K562 (cell line): ENCODE data around the gene PHTF1. TPM values are rescaled to one million over a fixed set of nuclear protein-coding genes. Genes with fewer than 3 reads are reported as not detected.
A peak's percentile ranks its signal among the peaks of the same experiment; 100 is the strongest.

Experiments used
- BRCA1 ChIP-seq, 2 experiments: fragments of 450-650 bp in 1 of 2; sonication (generic) in 1 of 2; formaldehyde crosslinking in 1 of 2; IDR thresholded peaks; 2 replicates each; pipeline versions ENCODE4 v1.5.0 to v1.6.1; 2017 to 2020; ENCODE audit warnings: mild to moderate bottlenecking in 1 of 2, missing genetic modification reagents in 1 of 2
- CREBBP ChIP-seq: IDR thresholded peaks from one replicate; pipeline ENCODE4 v1.6.1; 2012; ENCODE audit warnings: low read depth, mild to moderate bottlenecking, control low read depth, inconsistent platforms, low read length
- ELK3 ChIP-seq: fragments of 450-650 bp; formaldehyde crosslinking; IDR thresholded peaks from 2 replicates; pipeline ENCODE4 v1.4.0; 2020; ENCODE audit warnings: mild to moderate bottlenecking
- FOXJ2 ChIP-seq: fragments of 200-800 bp; sonication (Bioruptor generic); IDR thresholded peaks from 2 replicates; pipeline ENCODE4 v1.6.1; 2016; ENCODE audit warnings: missing genetic modification characterization, missing compliant biosample characterization
- HNRNPH1 ChIP-seq: fragments of 200-400 bp; formaldehyde crosslinking; optimal IDR thresholded peaks from 2 replicates; pipeline ENCODE3; 2017; ENCODE audit warnings: low read depth, mild to moderate bottlenecking, low read length, moderate library complexity
- MLLT1 ChIP-seq, 2 experiments: fragments of 450-650 bp; IDR thresholded peaks; 2 replicates each; pipeline ENCODE4 v1.6.1; 2016
- NKRF ChIP-seq: fragments of 450-650 bp; IDR thresholded peaks from 2 replicates; pipeline ENCODE4 v1.6.1; 2016; ENCODE audit warnings: borderline replicate concordance
- PBX2 ChIP-seq, 2 experiments: IDR thresholded peaks in 1 of 2; conservative IDR thresholded peaks in 1 of 2; 2 replicates each; pipeline ENCODE4 v1.6.1; 2016; ENCODE audit warnings: low read depth in 2 of 2, mild to moderate bottlenecking in 1 of 2, missing compliant biosample characterization in 1 of 2, missing genetic modification characterization in 1 of 2, moderate library complexity in 1 of 2
- PHF21A ChIP-seq: fragments of 450-650 bp; IDR thresholded peaks from 2 replicates; pipeline ENCODE4 v1.6.1; 2017; ENCODE audit warnings: low read depth, borderline replicate concordance
- PURB ChIP-seq: sonication (generic); formaldehyde crosslinking; IDR thresholded peaks from 2 replicates; pipeline ENCODE4 v1.9.0; 2021; ENCODE audit warnings: low read depth, mild to moderate bottlenecking, missing genetic modification reagents
- SAFB ChIP-seq: fragments of 200-400 bp; formaldehyde crosslinking; IDR thresholded peaks from 2 replicates; pipeline ENCODE4 v1.6.1; 2017; ENCODE audit warnings: low read depth, low read length, borderline replicate concordance
- SIN3A ChIP-seq, 2 experiments: fragments of 150-350 bp in 1 of 2; IDR thresholded peaks; 2 replicates each; pipeline ENCODE4 v1.6.1; 2011 to 2016; ENCODE audit warnings: borderline replicate concordance in 2 of 2, low read depth in 2 of 2, low read length in 2 of 2, mild to moderate bottlenecking in 2 of 2, moderate library complexity in 2 of 2; ENCODE audit not compliant: control insufficient read depth in 1 of 2
- TFE3 ChIP-seq: fragments of 450-650 bp; formaldehyde crosslinking; IDR thresholded peaks from 2 replicates; pipeline ENCODE4 v1.4.0; 2020; ENCODE audit warnings: mild to moderate bottlenecking, mixed read lengths
- polyA plus RNA-seq, 8 experiments: library from polyadenylated mRNA; depleted of rRNA in 4 of 8; stranded (reverse) in 5 of 8; unstranded in 3 of 8; fragments of >200 nt; fragmentation: Nextera tagmentation in 2 of 8; fragmentation: Illumina TruSeq in 1 of 8; extraction: Ambion mirVana in 2 of 8; extraction: Trizol in 1 of 8; gene quantifications; 2 replicates each; pipeline versions ENCODE4 v1.2.1 to v1.2.3, GENCODE V29; 2011 to 2014; ENCODE audit warnings: inconsistent platforms in 1 of 8, missing spikeins in 1 of 8
- total RNA-seq, 7 experiments: library from RNA; depleted of rRNA in 6 of 7; stranded (reverse); fragments of >200 nt in 6 of 7; fragmentation: Illumina TruSeq in 2 of 7; extraction: Trizol in 2 of 7; gene quantifications; 2 replicates each; pipeline versions ENCODE4 v1.2.1 to v1.2.3, GENCODE V29; 2011 to 2021; ENCODE audit warnings: low replicate concordance in 1 of 7

PHTF1 gene
- total and polyA plus RNA-seq, 9 of the 15 experiments (the other 6 are each of a cell fraction or from before 2014, with no cell fraction given) = 8.4 to 36.2 (median 23.0) TPM

GRCh38 chr1:113759333-113760101, at the start of gene PHTF1 (continued):
- TF ChIP-seq PBX2 (CRISPR knock-in tag; IDR thresholded peaks at IDR 0.05; ENCODE audit: low read depth) (no peak), PBX2 (tag; conservative IDR thresholded peaks at IDR 0.05; ENCODE audit: low read depth) (no peak), SIN3A (IDR thresholded peaks at IDR 0.05; ENCODE audit: borderline replicate concordance in 2 of 2, control insufficient read depth in 1 of 2, low read depth in 2 of 2, low read length in 2 of 2) (peak; percentile 18 to 66; a peak in 1 of 4 replicates), NKRF (no peak; the same call in 1 of the 2 replicates), PURB (CRISPR knock-in tag) (no peak), PHF21A (0 out of 2 replicates have a peak, but pooled peaks have one; percentile 1), BRCA1 (IDR thresholded peaks at IDR 0.05) (no peak), BRCA1 (CRISPR knock-in tag; IDR thresholded peaks at IDR 0.05) (no peak), CREBBP (no peak), MLLT1 (IDR thresholded peaks at IDR 0.05) (peak; percentile 15 to 52; a peak in 3 of 4 replicates), FOXJ2 (tag) (no peak; the same call in 1 of the 2 replicates), HNRNPH1 (no peak), ELK3 (no peak), TFE3 (CRISPR knock-in tag) (no peak), SAFB (no peak)
